HFFc6 (cell line): ENCODE measurements around the gene SUV39H2. TPM values are rescaled to one million over a fixed set of nuclear protein-coding genes. Genes with fewer than 3 reads are reported as not detected.
"Not testable (repeated sequence)": the region's sequence is repeated elsewhere in the genome, so short reads cannot be mapped to it uniquely, and the experiment has no call there.

Experiments
- DNase-seq: peaks from one replicate; pipeline ENCODE4 v3.0.0-alpha.2; 2018
- H3K27ac Mint-ChIP-seq: 2 replicates; pipeline ENCODE4 v1.8.0; 2020; ENCODE audit warnings: mild to moderate bottlenecking, mixed read lengths
- H3K27me3 Mint-ChIP-seq: 2 replicates; pipeline ENCODE4 v1.8.0; 2021; ENCODE audit warnings: mild to moderate bottlenecking, moderate library complexity, mixed read lengths; ENCODE audit not compliant: insufficient read depth
- H3K36me3 Mint-ChIP-seq: 2 replicates; pipeline ENCODE4 v1.8.0; 2021; ENCODE audit warnings: low read depth, mixed read lengths
- H3K4me1 Mint-ChIP-seq: 2 replicates; pipeline ENCODE4 v1.8.0; 2020; ENCODE audit warnings: low read depth, mixed read lengths
- H3K4me3 Mint-ChIP-seq: 2 replicates; pipeline ENCODE4 v1.8.0; 2020; ENCODE audit warnings: mild to moderate bottlenecking, moderate library complexity, mixed read lengths
- H3K9me3 Mint-ChIP-seq: 2 replicates; pipeline ENCODE4 v1.8.0; 2020; ENCODE audit warnings: mild to moderate bottlenecking, mixed read lengths
- CTCF ChIP-seq: fragments of 200-600 bp; sonication (generic); IDR thresholded peaks from 2 replicates; pipeline ENCODE4 v1.5.0; 2021; ENCODE audit warnings: antibody characterized with exemption, mild to moderate bottlenecking
- total RNA-seq, 6 experiments: library from RNA; stranded (reverse); fragmentation: NEBNext Ultra II Directional; extraction: Animal tissue kit (Norgen Biotek cat#: 25700); gene quantifications; 2 replicates in 1 of 6; 3 replicates in 5 of 6; pipeline ENCODE4 v1.2.3, GENCODE V29; 2021

SUV39H2 gene
- total RNA-seq, 6 experiments from 2014 or later = 8.6 to 18.1 (median 13.9) TPM

- H3K27me3 Mint-ChIP-seq = no peaks in the 10 kb centered on the region
- peaks cover 32% of the 10 kb centered on the region for H3K36me3 Mint-ChIP-seq
- TF ChIP-seq CTCF = no peak
- DNase-seq = no peak
- H3K27ac Mint-ChIP-seq = no peak overlapping the region
- no peak overlapping the region for H3K4me3 Mint-ChIP-seq
- no peaks in the 10 kb centered on the region for H3K9me3 Mint-ChIP-seq
- H3K4me1 Mint-ChIP-seq = 0 out of 2 replicates have a peak, but pooled peaks cover 5% of the 10 kb centered on the region
Observed at GRCh38 chr10:14930610-14931009, 51.9 kb downstream of the SUV39H2 start.

GRCh38 chr10:14936584-14936983 is 57.9 kb downstream of the SUV39H2 start:
- no peak for DNase-seq
- Mint-ChIP-seq H3K36me3 (peaks cover 28% of the 10 kb centered on the region; the same call in 1 of the 2 replicates), H3K27me3 (no peaks in the 10 kb centered on the region), H3K4me3 (no peak overlapping the region), H3K9me3 (no peaks in the 10 kb centered on the region), H3K4me1 (peaks cover 7% of the 10 kb centered on the region; the same call in 1 of the 2 replicates), H3K27ac (no peak overlapping the region; the same call in 1 of the 2 replicates)
- no peak for TF ChIP-seq CTCF

- not testable (repeated sequence) for H3K4me1 Mint-ChIP-seq, H3K4me3 Mint-ChIP-seq, H3K9me3 Mint-ChIP-seq, H3K27me3 Mint-ChIP-seq
- Mint-ChIP-seq H3K27ac (peak overlapping the region; percentile 52; the same call in 1 of the 2 replicates), H3K36me3 (peaks cover 23% of the 10 kb centered on the region; the same call in 1 of the 2 replicates)
- peak; percentile 8 for DNase-seq
Observed at GRCh38 chr10:14938971-14939370, 60.3 kb downstream of the SUV39H2 start.

GRCh38 chr10:14942147-14942949 is 63.7 kb downstream of the SUV39H2 start:
- H3K4me3 Mint-ChIP-seq = not testable (repeated sequence)
- H3K27ac Mint-ChIP-seq = peak overlapping the region; percentile 20; the same call in 1 of the 2 replicates
- H3K36me3 Mint-ChIP-seq = peaks cover 28% of the 10 kb centered on the region; the same call in 1 of the 2 replicates

GRCh38 chr10:14942950-14943338 is 64.3 kb downstream of the SUV39H2 start:
- not testable (repeated sequence) for DNase-seq, H3K4me3 Mint-ChIP-seq, H3K27ac Mint-ChIP-seq, H3K27me3 Mint-ChIP-seq, H3K4me1 Mint-ChIP-seq, H3K9me3 Mint-ChIP-seq
- H3K36me3 Mint-ChIP-seq = peaks cover 29% of the 10 kb centered on the region; the same call in 1 of the 2 replicates

More at GRCh38 chr10:14942147-14942949, 63.7 kb downstream of the SUV39H2 start:
- not testable (repeated sequence) for H3K27me3 Mint-ChIP-seq, DNase-seq, H3K9me3 Mint-ChIP-seq, H3K4me1 Mint-ChIP-seq

- H3K4me3 Mint-ChIP-seq = no peak overlapping the region
- H3K4me1 Mint-ChIP-seq = no peaks in the 10 kb centered on the region
- H3K27me3 Mint-ChIP-seq = no peaks in the 10 kb centered on the region; the same call in 1 of the 2 replicates
- peaks cover 25% of the 10 kb centered on the region; the same call in 1 of the 2 replicates for H3K36me3 Mint-ChIP-seq
- no peak for DNase-seq
- H3K9me3 Mint-ChIP-seq = no peaks in the 10 kb centered on the region
- no peak for TF ChIP-seq CTCF
- no peak overlapping the region for H3K27ac Mint-ChIP-seq
Observed at GRCh38 chr10:14945108-14945507, 66.4 kb downstream of the SUV39H2 start.

GRCh38 chr10:14947268-14947667 is 68.6 kb downstream of the SUV39H2 start:
- H3K27ac Mint-ChIP-seq = no peak overlapping the region

More at GRCh38 chr10:14947268-14947667, 68.6 kb downstream of the SUV39H2 start:
- TF ChIP-seq CTCF = no peak
- Mint-ChIP-seq H3K36me3 (peaks cover 23% of the 10 kb centered on the region; the same call in 1 of the 2 replicates), H3K9me3 (no peaks in the 10 kb centered on the region), H3K27me3 (no peaks in the 10 kb centered on the region; the same call in 1 of the 2 replicates), H3K4me3 (no peak overlapping the region), H3K4me1 (peaks cover 8% of the 10 kb centered on the region)
- DNase-seq = no peak
